Activated CD4-positive, alpha-beta T cell treated with anti-CD3 and anti-CD28 coated beads, Interleukin-2, amount 10 ng/mL, durations not matched to agents 7 days and 5 days (primary cell): Measurements from ENCODE around the gene PIP5KL1. TPM values are rescaled to one million over a fixed set of nuclear protein-coding genes. Genes with fewer than 3 reads are reported as not detected.

Source experiments
- CTCF ChIA-PET: fragments of 350-600 bp; sonication (Branson Sonifier 250); formaldehyde crosslinking; loops from one replicate; lab custom pipeline; 2021; ENCODE audit warnings: antibody characterized with exemption; lab: Charles Lee
- POLR2A ChIA-PET: fragments of 350-600 bp; sonication (Branson Sonifier 250); formaldehyde crosslinking; loops from one replicate; lab custom pipeline; 2021; ENCODE audit warnings: antibody characterized with exemption; lab: Charles Lee
- DNase-seq: peaks from one replicate; pipeline ENCODE4 v3.0.0-alpha.2; 2020
- H3K27ac Mint-ChIP-seq: one replicate; pipeline ENCODE4 v1.8.0; 2021; ENCODE audit warnings: mild to moderate bottlenecking, moderate library complexity, mixed read lengths
- H3K27me3 Mint-ChIP-seq: one replicate; pipeline ENCODE4 v1.8.0; 2021; ENCODE audit warnings: mixed read lengths
- H3K36me3 Mint-ChIP-seq: one replicate; pipeline ENCODE4 v1.8.0; 2021; ENCODE audit warnings: low read depth, mixed read lengths
- H3K4me1 Mint-ChIP-seq: one replicate; pipeline ENCODE4 v1.8.0; 2021; ENCODE audit warnings: mixed read lengths
- H3K4me3 Mint-ChIP-seq: one replicate; pipeline ENCODE4 v1.8.0; 2021; ENCODE audit warnings: mild to moderate bottlenecking, moderate library complexity, mixed read lengths
- H3K9me3 Mint-ChIP-seq: one replicate; pipeline ENCODE4 v1.8.0; 2021; ENCODE audit warnings: mixed read lengths
- total RNA-seq, 2 experiments: library from RNA; stranded (reverse); gene quantifications; one replicate each; pipeline ENCODE4 v1.2.3, GENCODE V29; 2021

Gene PIP5KL1
- 1 to 10 TPM; 2.5 to 4.1 TPM for total RNA-seq

GRCh38 chr9:127930231-127931091 lies at the start of gene PIP5KL1:
PIP5KL1 (minus strand) TSS chr9:127930777; CDS start chr9:127930752, 25 bp downstream.
- CTCF ChIA-PET = interaction anchor here (0.5 to 3.1 kb wide), 9 partner anchors 9 to 196 kb away, joined by 3 to 9 read pairs (median 4); partner anchors contain the start of genes CDK9 and TOR2A
- peaks cover 14% of the 10 kb centered on the region for H3K36me3 Mint-ChIP-seq
- peak within 1 kb of the TSS; percentile 68 for H3K27ac Mint-ChIP-seq

GRCh38 chr9:127980060-127980705 lies 49.6 kb upstream of the PIP5KL1 start:
- Mint-ChIP-seq H3K9me3 (no peaks in the 10 kb centered on the region), H3K36me3 (peaks cover 49% of the 10 kb centered on the region), H3K4me1 (peaks cover 47% of the 10 kb centered on the region), H3K27ac (peak overlapping the region; percentile 90), H3K27me3 (no peaks in the 10 kb centered on the region), H3K4me3 (peak overlapping the region; percentile 98)
- POLR2A ChIA-PET = no interaction called here
- CTCF ChIA-PET = interaction anchor here (0.6 to 2.2 kb wide), 6 partner anchors 8 to 196 kb away, joined by 3 to 9 read pairs (median 4); partner anchors contain the start of genes SLC25A25 and ST6GALNAC4
- no peak for DNase-seq

More at GRCh38 chr9:127930231-127931091, at the start of gene PIP5KL1:
- H3K9me3 Mint-ChIP-seq = no peaks in the 10 kb centered on the region
- H3K4me1 Mint-ChIP-seq = peaks cover 43% of the 10 kb centered on the region
- peaks cover 9% of the 10 kb centered on the region for H3K27me3 Mint-ChIP-seq
- DNase-seq = peak; percentile 77
- POLR2A ChIA-PET = interaction anchor here (0.7 kb wide), 1 partner anchor 133 kb away, joined by 3 read pairs; no protein-coding TSS in a partner anchor
- H3K4me3 Mint-ChIP-seq = peak within 1 kb of the TSS; percentile 64

GRCh38 chr9:127979333-127980059 lies 48.9 kb upstream of the PIP5KL1 start:
- no peak for DNase-seq
- ChIA-PET CTCF (interaction anchor here (1.0 to 11.7 kb wide), 7 partner anchors 9 to 138 kb away, joined by 3 to 63 read pairs (median 4); partner anchors contain the start of gene SLC25A25), POLR2A (interaction anchor here (1.0 kb wide), 1 partner anchor 36 kb away, joined by 3 read pairs; no protein-coding TSS in a partner anchor)
- H3K4me1 Mint-ChIP-seq = peaks cover 49% of the 10 kb centered on the region
- peaks cover 56% of the 10 kb centered on the region for H3K36me3 Mint-ChIP-seq
- H3K27me3 Mint-ChIP-seq = no peaks in the 10 kb centered on the region
- peak overlapping the region; percentile 98 for H3K4me3 Mint-ChIP-seq
- H3K27ac Mint-ChIP-seq = peak overlapping the region; percentile 90
- no peaks in the 10 kb centered on the region for H3K9me3 Mint-ChIP-seq

GRCh38 chr9:127979015-127979332 lies 48.4 kb upstream of the PIP5KL1 start:
- peak overlapping the region; percentile 90 for H3K27ac Mint-ChIP-seq
- H3K9me3 Mint-ChIP-seq = no peaks in the 10 kb centered on the region
- H3K27me3 Mint-ChIP-seq = no peaks in the 10 kb centered on the region
- peak overlapping the region; percentile 98 for H3K4me3 Mint-ChIP-seq
- ChIA-PET CTCF (interaction anchor here (1.0 to 11.7 kb wide), 4 partner anchors 9 to 35 kb away, joined by 3 to 63 read pairs (median 4); no protein-coding TSS in a partner anchor), POLR2A (interaction anchor here (1.0 kb wide), 1 partner anchor 35 kb away, joined by 3 read pairs; no protein-coding TSS in a partner anchor)
- peaks cover 61% of the 10 kb centered on the region for H3K36me3 Mint-ChIP-seq
- peaks cover 52% of the 10 kb centered on the region for H3K4me1 Mint-ChIP-seq
- no peak for DNase-seq

- peaks cover 50% of the 10 kb centered on the region for H3K4me1 Mint-ChIP-seq
- no peak for DNase-seq
- CTCF ChIA-PET = interaction anchor here (0.8 to 11.7 kb wide), 10 partner anchors 8 to 58 kb away, joined by 3 to 63 read pairs (median 4); no protein-coding TSS in a partner anchor
- POLR2A ChIA-PET = interaction anchor here (0.6 kb wide), 1 partner anchor 61 kb away, joined by 3 read pairs; no protein-coding TSS in a partner anchor
- no peaks in the 10 kb centered on the region for H3K27me3 Mint-ChIP-seq
- H3K9me3 Mint-ChIP-seq = no peaks in the 10 kb centered on the region
- H3K27ac Mint-ChIP-seq = peak overlapping the region; percentile 90
- peaks cover 70% of the 10 kb centered on the region for H3K36me3 Mint-ChIP-seq
- H3K4me3 Mint-ChIP-seq = peak overlapping the region; percentile 98
Measured at GRCh38 chr9:127977884-127978647, 47.5 kb upstream of the PIP5KL1 start.

- ChIA-PET CTCF (interaction anchor here (0.8 to 11.7 kb wide), 10 partner anchors 9 to 122 kb away, joined by 3 to 63 read pairs (median 4); no protein-coding TSS in a partner anchor), POLR2A (interaction anchor here (0.6 kb wide), 1 partner anchor 60 kb away, joined by 3 read pairs; no protein-coding TSS in a partner anchor)
- H3K27me3 Mint-ChIP-seq = no peaks in the 10 kb centered on the region
- no peak for DNase-seq
- H3K4me3 Mint-ChIP-seq = peak overlapping the region; percentile 98
- peaks cover 49% of the 10 kb centered on the region for H3K4me1 Mint-ChIP-seq
- H3K27ac Mint-ChIP-seq = peak overlapping the region; percentile 85
- H3K36me3 Mint-ChIP-seq = peaks cover 77% of the 10 kb centered on the region
- no peaks in the 10 kb centered on the region for H3K9me3 Mint-ChIP-seq
Measured at GRCh38 chr9:127977009-127977883, 46.7 kb upstream of the PIP5KL1 start.

- Mint-ChIP-seq H3K4me1 (peaks cover 51% of the 10 kb centered on the region), H3K36me3 (peaks cover 81% of the 10 kb centered on the region), H3K27ac (peak overlapping the region; percentile 77), H3K9me3 (no peaks in the 10 kb centered on the region), H3K27me3 (no peaks in the 10 kb centered on the region), H3K4me3 (peak overlapping the region; percentile 98)
- CTCF ChIA-PET = interaction anchor here (0.5 to 11.7 kb wide), 10 partner anchors 8 to 123 kb away, joined by 3 to 63 read pairs (median 3); no protein-coding TSS in a partner anchor
- DNase-seq = no peak
- POLR2A ChIA-PET = no interaction called here
Measured at GRCh38 chr9:127976498-127976897, 45.9 kb upstream of the PIP5KL1 start.

- no peaks in the 10 kb centered on the region for H3K27me3 Mint-ChIP-seq
- H3K4me1 Mint-ChIP-seq = peaks cover 54% of the 10 kb centered on the region
- no peaks in the 10 kb centered on the region for H3K9me3 Mint-ChIP-seq
- ChIA-PET POLR2A (no interaction called here), CTCF (interaction anchor here (0.5 to 11.7 kb wide), 11 partner anchors 9 to 141 kb away, joined by 3 to 63 read pairs (median 3); no protein-coding TSS in a partner anchor)
- no peak for DNase-seq
- peak overlapping the region; percentile 77 for H3K27ac Mint-ChIP-seq
- peak overlapping the region; percentile 98 for H3K4me3 Mint-ChIP-seq
- H3K36me3 Mint-ChIP-seq = peaks cover 88% of the 10 kb centered on the region
Measured at GRCh38 chr9:127975376-127976315, 45.1 kb upstream of the PIP5KL1 start.

- H3K27ac Mint-ChIP-seq = peak overlapping the region; percentile 94
- no peaks in the 10 kb centered on the region for H3K27me3 Mint-ChIP-seq
- DNase-seq = no peak
- peaks cover 94% of the 10 kb centered on the region for H3K36me3 Mint-ChIP-seq
- peak overlapping the region; percentile 98 for H3K4me3 Mint-ChIP-seq
- H3K9me3 Mint-ChIP-seq = no peaks in the 10 kb centered on the region
- peaks cover 62% of the 10 kb centered on the region for H3K4me1 Mint-ChIP-seq
- ChIA-PET CTCF (interaction anchor here (1.2 to 11.7 kb wide), 5 partner anchors 20 to 68 kb away, joined by 3 to 63 read pairs (median 3); no protein-coding TSS in a partner anchor), POLR2A (no interaction called here)
Measured at GRCh38 chr9:127974769-127975261, 44.2 kb upstream of the PIP5KL1 start.
